GM12878 (cell line): ENCODE measurements around the gene SETD1B. TPM values are rescaled to one million over a fixed set of nuclear protein-coding genes. Genes with fewer than 3 reads are reported as not detected.

Experiments
- ATAC-seq: fragments of 200-7000 bp; cut with Tn5 transposase; 3 replicates; pipeline ENCODE4 v1.9.1; 2020; ENCODE audit warnings: mild to moderate bottlenecking, moderate library complexity
- BruUV-seq: library from RNA; stranded (reverse); fragments of 400-500 nt; replicated peaks from 2 replicates; lab custom pipeline; 2021; lab: Mats Ljungman, UMichigan
- CTCF ChIA-PET: fragments of 300-600 bp; sonication (Branson Sonifier 250); formaldehyde crosslinking; extraction: SDS; loops from one replicate; lab custom pipeline; 2021; ENCODE audit warnings: inconsistent platforms; lab: Yijun Ruan, JAX
- POLR2A ChIA-PET: fragments of 350-600 bp; formaldehyde crosslinking; extraction: SDS; loops from one replicate; lab custom pipeline; 2021; ENCODE audit warnings: inconsistent platforms; lab: Charles Lee
- RAD21 ChIA-PET: fragments of 300-600 bp; sonication (Branson Sonifier 250); formaldehyde crosslinking; loops from one replicate; lab custom pipeline; 2023; ENCODE audit warnings: antibody characterized with exemption; ENCODE audit not compliant: unreplicated experiment; lab: Charles Lee
- SMC1A ChIA-PET: fragments of 300-600 bp; sonication (Branson Sonifier 250); formaldehyde crosslinking; loops from one replicate; lab custom pipeline; 2023; ENCODE audit not compliant: unreplicated experiment, uncharacterized antibody; lab: Charles Lee
- DNase-seq: peaks from one replicate; pipeline ENCODE4 v3.0.0-alpha.2; 2011; ENCODE audit warnings: low read depth, low spot score
- FAIRE-seq: peaks from 3 replicates; lab custom pipeline; 2011; peaks lifted over from hg19 to GRCh38; lab: Jason Lieb, UNC
- H2AFZ ChIP-seq: 2 replicates; pipeline ENCODE4 v1.6.0; 2011; ENCODE audit warnings: low read depth, low read length, control low read depth; ENCODE audit not compliant: control insufficient read depth
- H3K27ac ChIP-seq: 2 replicates; pipeline ENCODE4 v1.5.1; 2011; ENCODE audit warnings: control low read depth; ENCODE audit not compliant: control insufficient read depth, insufficient read depth
- H3K27me3 ChIP-seq, 2 experiments: replicated peaks in 1 of 2; 2 replicates each; pipeline versions ENCODE4 v1.6.0 to v1.6.1; 2011; ENCODE audit warnings: low read length in 1 of 2; ENCODE audit not compliant: control insufficient read depth in 2 of 2, insufficient read depth in 2 of 2
- H3K36me3 ChIP-seq, 2 experiments: 2 replicates each; pipeline ENCODE4 v1.5.1; 2011; ENCODE audit warnings: low read length in 1 of 2; ENCODE audit not compliant: control insufficient read depth in 2 of 2, insufficient read depth in 2 of 2
- H3K4me1 ChIP-seq: 2 replicates; pipeline ENCODE4 v1.6.1; 2011; ENCODE audit warnings: mild to moderate bottlenecking, low read length, moderate library complexity, mixed read lengths; ENCODE audit not compliant: control insufficient read depth, insufficient read depth
- H3K4me2 ChIP-seq: 2 replicates; pipeline ENCODE4 v1.6.0; 2011; ENCODE audit warnings: control low read depth; ENCODE audit not compliant: control insufficient read depth, insufficient read depth
- H3K4me3 ChIP-seq: fragments of 200-600 bp; sonication (generic); 2 replicates; pipeline ENCODE4 v1.5.1; 2016
- H3K79me2 ChIP-seq: 2 replicates; pipeline ENCODE4 v1.6.0; 2011; ENCODE audit warnings: low read length; ENCODE audit not compliant: control insufficient read depth, insufficient read depth
- H3K9ac ChIP-seq: 2 replicates; pipeline ENCODE4 v1.8.0; 2011; ENCODE audit warnings: low read length, control low read depth, mixed read lengths; ENCODE audit not compliant: control insufficient read depth, insufficient read depth
- H3K9me3 ChIP-seq: replicated peaks from 3 replicates; pipeline ENCODE4 v1.5.1; 2011; ENCODE audit warnings: mild to moderate bottlenecking, low read length; ENCODE audit not compliant: control insufficient read depth, insufficient read depth
- H4K20me1 ChIP-seq: 2 replicates; pipeline ENCODE4 v1.6.0; 2011; ENCODE audit not compliant: control insufficient read depth, insufficient read depth
- CTCF ChIP-seq, 3 experiments: IDR thresholded peaks in 2 of 3; conservative IDR thresholded peaks in 1 of 3; 2 replicates each; pipeline ENCODE4 v1.5.1; 2011; ENCODE audit warnings: low read depth in 3 of 3, low read length in 3 of 3, mild to moderate bottlenecking in 3 of 3, control low read depth in 2 of 3, moderate library complexity in 2 of 3, inconsistent platforms in 1 of 3, mixed read lengths in 1 of 3; ENCODE audit not compliant: control insufficient read depth in 2 of 3, insufficient read depth in 1 of 3; ENCODE audit errors: extremely low read depth in 1 of 3
- FOXM1 ChIP-seq: IDR thresholded peaks from 2 replicates; pipeline ENCODE4 v1.6.1; 2012; ENCODE audit warnings: low read depth, mild to moderate bottlenecking, inconsistent platforms, low read length, moderate library complexity
- IKZF2 ChIP-seq, 2 experiments: fragments of 450-650 bp; IDR thresholded peaks; 2 replicates each; pipeline ENCODE4 v1.6.1; 2017; ENCODE audit warnings: mild to moderate bottlenecking in 2 of 2, moderate library complexity in 2 of 2
- NKRF ChIP-seq: fragments of 450-650 bp; conservative IDR thresholded peaks from 2 replicates; pipeline ENCODE4 v1.6.1; 2017; ENCODE audit warnings: mild to moderate bottlenecking, moderate library complexity
- SMARCA5 ChIP-seq: fragments of 450-650 bp; IDR thresholded peaks from 2 replicates; pipeline ENCODE4 v1.6.1; 2017; ENCODE audit warnings: mild to moderate bottlenecking
- WGBS: methylation state at CpG from one replicate; pipeline ENCODE4 v1.1.6; 2016; ENCODE audit warnings: low lambda C conversion rate; ENCODE audit not compliant: insufficient replicate concordance, insufficient coverage; ENCODE audit errors: missing lambda C conversion rate; 5-methylcytosine and 5-hydroxymethylcytosine counted together
- in situ Hi-C: fragments of 300-500 bp; cut with MboI; formaldehyde crosslinking; loops from 9 replicates; pipeline ENCODE4 v1.14.3; 2018; ENCODE audit warnings: mixed read lengths
- intact Hi-C: fragments of 100-400 bp; cut with micrococcal nuclease; formaldehyde crosslinking; loops from one replicate; pipeline ENCODE4 v1.14.2; 2022; ENCODE audit not compliant: unreplicated experiment
- polyA plus RNA-seq, 11 experiments: library from polyadenylated mRNA; depleted of rRNA in 4 of 11; unstranded in 6 of 11; stranded (reverse) in 5 of 11; fragments of >200 nt; fragmentation: Nextera tagmentation in 4 of 11; fragmentation: Illumina TruSeq in 1 of 11; extraction: Ambion mirVana in 4 of 11; extraction: Trizol in 1 of 11; gene quantifications; 1 replicate in 1 of 11; 2 replicates in 10 of 11; pipeline versions ENCODE4 v1.2.1 to v1.2.3, GENCODE V29; 2011 to 2016; ENCODE audit warnings: inconsistent platforms in 2 of 11, missing spikeins in 2 of 11, low read depth in 1 of 11
- total RNA-seq, 4 experiments: library from RNA; depleted of rRNA in 3 of 4; stranded (reverse); fragments of >200 nt in 3 of 4; fragmentation: Illumina TruSeq in 1 of 4; extraction: Trizol in 1 of 4; gene quantifications; 2 replicates each; pipeline versions ENCODE4 v1.2.1 to v1.2.3, GENCODE V29; 2013 to 2021
- TF ChIP-seq, protein P1 (sequence below): fragments of 450-650 bp; IDR thresholded peaks from 2 replicates; pipeline ENCODE4 v1.6.1; 2017; ENCODE audit warnings: low read depth, mild to moderate bottlenecking, moderate library complexity

The SETD1B gene
- total and polyA plus RNA-seq, 10 of the 15 experiments (the other 5 are each of a cell fraction or from before 2014, with no cell fraction given): 0.50 to 17.3 (median 1.6) TPM

GRCh38 chr12:121788176-121788818 lies 15.5 kb upstream of the SETD1B start:
- Histone ChIP-seq H3K9ac (peak overlapping the region; percentile 59), H3K79me2 (peaks cover 85% of the 10 kb centered on the region), H3K9me3 (no peaks in the 10 kb centered on the region), H3K27me3 (no peaks in the 10 kb centered on the region), H3K27ac (peak overlapping the region; percentile 90), H3K4me3 (peak overlapping the region; percentile 23), H3K4me1 (peaks cover 72% of the 10 kb centered on the region), H2AFZ (no peak overlapping the region), H3K36me3 (peaks cover 3 to 10% of the 10 kb centered on the region in 2 experiments; a peak in 2 of 4 replicates), H4K20me1 (no peaks in the 10 kb centered on the region), H3K4me2 (peak overlapping the region; percentile 32)
- WGBS: 14% methylated on average over 7 of the region's 7 CpGs
- ChIA-PET RAD21 (interaction anchor here (0.6 to 9.7 kb wide), 5 partner anchors 8 to 954 kb away, joined by 3 to 230 read pairs (median 4); partner anchors contain the start of gene PSMD9), SMC1A (interaction anchor here (1.0 to 1.9 kb wide), 2 partner anchors 14 to 104 kb away, joined by 3 to 10 read pairs; no protein-coding TSS in a partner anchor), POLR2A (interaction anchor here (0.5 to 1.5 kb wide), 4 partner anchors 14 to 76 kb away, joined by 3 to 22 read pairs (median 6); partner anchors contain the start of gene TMEM120B), CTCF (interaction anchor here (0.8 to 16.2 kb wide), 4 partner anchors 10 to 100 kb away, joined by 3 to 492 read pairs (median 6); partner anchors contain the start of gene PSMD9)
- intact Hi-C loops (no loop called here), in situ Hi-C loops (no loop called here)
- ATAC-seq (0 out of 3 replicates have a peak, but pooled peaks have one; percentile 2), FAIRE-seq (no peak), DNase-seq (no peak)
- TF ChIP-seq SMARCA5 (0 out of 2 replicates have a peak, but pooled peaks have one; percentile 36), IKZF2 (IDR thresholded peaks at IDR 0.05) (no peak)
- BruUV-seq: no TSS peak

GRCh38 chr12:121789233-121789781 lies 14.5 kb upstream of the SETD1B start:
- no peaks in the 10 kb centered on the region for H3K9me3 ChIP-seq
- H3K27ac ChIP-seq: peak overlapping the region; percentile 90
- peaks cover 3 to 10% of the 10 kb centered on the region in 2 experiments; a peak in 2 of 4 replicates for H3K36me3 ChIP-seq
- no peak overlapping the region for H2AFZ ChIP-seq
- peak; percentile 37 for ATAC-seq
- SMC1A ChIA-PET: interaction anchor here (0.5 to 10.5 kb wide), 6 partner anchors 8 to 310 kb away, joined by 3 to 226 read pairs (median 3); partner anchors contain the start of genes SETD1B and TMEM120B
- no TSS peak for BruUV-seq
- intact Hi-C loops (no loop called here), in situ Hi-C loops (no loop called here)
- POLR2A ChIA-PET: interaction anchor here (0.6 to 7.9 kb wide), 9 partner anchors 6 to 425 kb away, joined by 3 to 155 read pairs (median 4); partner anchors contain the start of genes SETD1B and TMEM120B
- whole genome bisulfite sequencing: 1% methylated on average over 13 of the region's 13 CpGs
- RAD21 ChIA-PET: interaction anchor here (0.7 to 11.7 kb wide), 7 partner anchors 9 to 162 kb away, joined by 3 to 395 read pairs (median 3); partner anchors contain the start of genes ORAI1, SETD1B and TMEM120B
- FAIRE-seq: no peak
- peak overlapping the region; percentile 32 for H3K4me2 ChIP-seq
- no peaks in the 10 kb centered on the region for H4K20me1 ChIP-seq
- H3K9ac ChIP-seq: peak overlapping the region; percentile 70
- H3K27me3 ChIP-seq: no peaks in the 10 kb centered on the region
- H3K4me1 ChIP-seq: peaks cover 64% of the 10 kb centered on the region
- CTCF ChIA-PET: interaction anchor here (0.6 to 16.2 kb wide), 5 partner anchors 9 to 252 kb away, joined by 3 to 492 read pairs (median 8); no protein-coding TSS in a partner anchor
- peak overlapping the region; percentile 23; the same call in 1 of the 2 replicates for H3K4me3 ChIP-seq
- no peak for DNase-seq
- peaks cover 80% of the 10 kb centered on the region for H3K79me2 ChIP-seq
- peak in 2 of 3 experiments; percentile 9 to 19; a peak in 1 of 6 replicates for TF ChIP-seq CTCF (IDR thresholded peaks at IDR 0.05 in 2 of 3, conservative IDR thresholded peaks at IDR 0.05 in 1 of 3; ENCODE audit: control insufficient read depth in 2 of 3, extremely low read depth in 1 of 3, insufficient read depth in 1 of 3, low read depth in 3 of 3, low read length in 3 of 3)
- no peak; the same call in 1 of the 2 replicates for TF ChIP-seq NKRF
- TF ChIP-seq, protein P1, sequence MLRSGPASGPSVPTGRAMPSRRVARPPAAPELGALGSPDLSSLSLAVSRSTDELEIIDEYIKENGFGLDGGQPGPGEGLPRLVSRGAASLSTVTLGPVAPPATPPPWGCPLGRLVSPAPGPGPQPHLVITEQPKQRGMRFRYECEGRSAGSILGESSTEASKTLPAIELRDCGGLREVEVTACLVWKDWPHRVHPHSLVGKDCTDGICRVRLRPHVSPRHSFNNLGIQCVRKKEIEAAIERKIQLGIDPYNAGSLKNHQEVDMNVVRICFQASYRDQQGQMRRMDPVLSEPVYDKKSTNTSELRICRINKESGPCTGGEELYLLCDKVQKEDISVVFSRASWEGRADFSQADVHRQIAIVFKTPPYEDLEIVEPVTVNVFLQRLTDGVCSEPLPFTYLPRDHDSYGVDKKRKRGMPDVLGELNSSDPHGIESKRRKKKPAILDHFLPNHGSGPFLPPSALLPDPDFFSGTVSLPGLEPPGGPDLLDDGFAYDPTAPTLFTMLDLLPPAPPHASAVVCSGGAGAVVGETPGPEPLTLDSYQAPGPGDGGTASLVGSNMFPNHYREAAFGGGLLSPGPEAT: peak; percentile 35; the same call in 1 of the 2 replicates
- TF ChIP-seq FOXM1: no peak
